ENCODE results near the gene GULP1. TPM values are rescaled to one million over a fixed set of nuclear protein-coding genes. Genes with fewer than 3 reads are reported as not detected.
A peak's percentile ranks its signal among the peaks of the same experiment; 100 is the strongest.

GULP1 gene
- total RNA-seq, 1 experiment from 2014 or later = 86.8 TPM

DNA sequence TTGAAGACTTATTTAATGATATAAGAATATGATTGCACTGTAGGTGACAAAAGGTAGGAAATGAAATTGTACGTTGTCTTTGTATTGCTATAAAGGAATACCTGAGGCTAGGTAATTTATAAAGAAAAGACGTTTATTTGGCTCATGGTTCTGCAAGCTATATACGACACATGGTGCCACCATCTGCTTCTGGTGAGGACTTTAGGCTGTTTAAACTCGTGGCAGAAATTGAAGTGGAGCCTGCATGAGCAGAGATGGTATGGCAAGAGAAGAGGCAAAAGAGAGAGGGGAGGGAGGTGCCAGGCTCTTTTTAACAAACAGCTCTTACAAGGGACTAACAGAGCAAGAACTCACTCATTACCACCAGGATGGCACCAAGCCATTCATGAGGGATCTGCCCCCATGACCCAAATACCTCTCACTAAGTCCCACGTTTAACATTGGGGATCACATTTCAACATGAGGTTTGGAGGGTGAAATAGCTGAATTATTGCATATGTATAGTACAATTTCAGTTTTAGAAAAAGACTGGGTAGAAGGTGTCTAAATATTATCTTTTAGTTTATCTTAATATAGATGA is 86.8 kb downstream of the GULP1 start:
- CTCF ChIA-PET = no interaction called here
- H3K4me1 Mint-ChIP-seq (ENCODE audit: low read depth, unreplicated experiment) = peaks cover 53% of the 10 kb centered on the region
- intact Hi-C loops (cut with micrococcal nuclease; ENCODE audit: unreplicated experiment) = no loop called here
- BruUV-seq (replicated peaks) = no TSS peak
- peak overlapping the region; percentile 34 for H3K27ac Mint-ChIP-seq (ENCODE audit: unreplicated experiment)
- H3K36me3 Mint-ChIP-seq (ENCODE audit: insufficient read depth, unreplicated experiment) = peaks cover 25% of the 10 kb centered on the region
- no peaks in the 10 kb centered on the region for H3K27me3 Mint-ChIP-seq (ENCODE audit: unreplicated experiment)
- DNase-seq = no peak
- no peaks in the 10 kb centered on the region for H3K9me3 Mint-ChIP-seq (ENCODE audit: low read depth, unreplicated experiment)
- TF ChIP-seq, protein P1, sequence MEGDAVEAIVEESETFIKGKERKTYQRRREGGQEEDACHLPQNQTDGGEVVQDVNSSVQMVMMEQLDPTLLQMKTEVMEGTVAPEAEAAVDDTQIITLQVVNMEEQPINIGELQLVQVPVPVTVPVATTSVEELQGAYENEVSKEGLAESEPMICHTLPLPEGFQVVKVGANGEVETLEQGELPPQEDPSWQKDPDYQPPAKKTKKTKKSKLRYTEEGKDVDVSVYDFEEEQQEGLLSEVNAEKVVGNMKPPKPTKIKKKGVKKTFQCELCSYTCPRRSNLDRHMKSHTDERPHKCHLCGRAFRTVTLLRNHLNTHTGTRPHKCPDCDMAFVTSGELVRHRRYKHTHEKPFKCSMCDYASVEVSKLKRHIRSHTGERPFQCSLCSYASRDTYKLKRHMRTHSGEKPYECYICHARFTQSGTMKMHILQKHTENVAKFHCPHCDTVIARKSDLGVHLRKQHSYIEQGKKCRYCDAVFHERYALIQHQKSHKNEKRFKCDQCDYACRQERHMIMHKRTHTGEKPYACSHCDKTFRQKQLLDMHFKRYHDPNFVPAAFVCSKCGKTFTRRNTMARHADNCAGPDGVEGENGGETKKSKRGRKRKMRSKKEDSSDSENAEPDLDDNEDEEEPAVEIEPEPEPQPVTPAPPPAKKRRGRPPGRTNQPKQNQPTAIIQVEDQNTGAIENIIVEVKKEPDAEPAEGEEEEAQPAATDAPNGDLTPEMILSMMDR (IDR thresholded peaks at IDR 0.05; ENCODE audit: unreplicated experiment) = no peak
- H3K4me3 Mint-ChIP-seq (ENCODE audit: low read depth, unreplicated experiment) = no peak overlapping the region

DNA sequence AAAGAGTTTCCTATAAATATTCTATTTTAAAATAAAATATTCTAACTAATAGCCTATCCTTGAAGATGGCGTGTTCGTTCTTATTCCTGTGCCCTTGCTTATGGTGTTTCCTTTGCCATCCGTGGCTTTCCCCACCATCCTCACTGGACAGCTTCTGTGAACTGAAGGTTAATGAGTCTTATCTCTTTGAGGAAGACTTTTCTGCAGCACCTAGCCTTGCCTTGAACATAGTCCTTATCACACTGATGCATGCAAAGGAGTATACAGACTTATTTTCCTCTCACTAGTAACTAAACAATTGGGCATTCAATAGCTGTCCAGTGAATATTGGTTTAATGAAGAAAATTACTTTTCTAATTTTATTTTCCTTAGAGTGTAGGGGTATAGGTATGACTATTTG is 88.1 kb downstream of the GULP1 start:
- peaks cover 2% of the 10 kb centered on the region for H3K9me3 Mint-ChIP-seq (ENCODE audit: low read depth, unreplicated experiment)

DNA sequence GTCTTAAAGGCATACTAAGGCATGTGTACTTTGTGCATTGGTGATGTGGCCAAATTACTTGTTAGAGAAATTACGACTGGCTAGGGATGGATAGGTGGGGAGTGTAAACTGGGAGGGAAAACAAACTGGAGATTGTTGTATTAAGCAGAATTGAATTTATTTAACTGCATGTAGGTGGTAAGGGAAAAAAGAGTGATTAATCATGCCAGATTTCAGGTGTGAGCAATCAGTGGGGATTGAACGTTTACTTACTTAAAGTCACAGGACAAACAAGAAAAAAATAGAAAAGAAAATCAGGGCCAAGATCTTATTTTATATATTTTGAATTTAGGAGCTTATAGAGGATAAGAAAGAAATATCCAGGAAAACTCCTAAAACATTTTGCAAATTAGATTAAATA is 88.6 kb downstream of the GULP1 start:
- BruUV-seq (replicated peaks) = no TSS peak
- Mint-ChIP-seq H3K27ac (ENCODE audit: unreplicated experiment) (peak overlapping the region; percentile 87), H3K36me3 (ENCODE audit: insufficient read depth, unreplicated experiment) (peaks cover 40% of the 10 kb centered on the region), H3K9me3 (ENCODE audit: low read depth, unreplicated experiment) (peaks cover 2% of the 10 kb centered on the region), H3K4me3 (ENCODE audit: low read depth, unreplicated experiment) (peak overlapping the region; percentile 27), H3K4me1 (ENCODE audit: low read depth, unreplicated experiment) (peaks cover 47% of the 10 kb centered on the region), H3K27me3 (ENCODE audit: unreplicated experiment) (no peaks in the 10 kb centered on the region)
- intact Hi-C loops (cut with micrococcal nuclease; ENCODE audit: unreplicated experiment) = loop anchor here (5.0 kb wide), 2 partner anchors 37 to 132 kb away; no protein-coding TSS in a partner anchor
- no peak for DNase-seq
- CTCF ChIA-PET = no interaction called here
- TF ChIP-seq, protein P1 (IDR thresholded peaks at IDR 0.05; ENCODE audit: unreplicated experiment) = no peak

More for the DNA sequence above, 88.1 kb downstream of the GULP1 start:
- TF ChIP-seq, protein P1 (IDR thresholded peaks at IDR 0.05; ENCODE audit: unreplicated experiment) = no peak
- peaks cover 34% of the 10 kb centered on the region for H3K36me3 Mint-ChIP-seq (ENCODE audit: insufficient read depth, unreplicated experiment)
- peak overlapping the region; percentile 87 for H3K27ac Mint-ChIP-seq (ENCODE audit: unreplicated experiment)
- H3K4me1 Mint-ChIP-seq (ENCODE audit: low read depth, unreplicated experiment) = peaks cover 52% of the 10 kb centered on the region
- intact Hi-C loops (cut with micrococcal nuclease; ENCODE audit: unreplicated experiment) = loop anchor here (5.0 kb wide), 2 partner anchors 38 to 133 kb away; no protein-coding TSS in a partner anchor
- DNase-seq = no peak
- no TSS peak for BruUV-seq (replicated peaks)
- CTCF ChIA-PET = no interaction called here
- H3K27me3 Mint-ChIP-seq (ENCODE audit: unreplicated experiment) = no peaks in the 10 kb centered on the region
- H3K4me3 Mint-ChIP-seq (ENCODE audit: low read depth, unreplicated experiment) = peak overlapping the region; percentile 27

DNA sequence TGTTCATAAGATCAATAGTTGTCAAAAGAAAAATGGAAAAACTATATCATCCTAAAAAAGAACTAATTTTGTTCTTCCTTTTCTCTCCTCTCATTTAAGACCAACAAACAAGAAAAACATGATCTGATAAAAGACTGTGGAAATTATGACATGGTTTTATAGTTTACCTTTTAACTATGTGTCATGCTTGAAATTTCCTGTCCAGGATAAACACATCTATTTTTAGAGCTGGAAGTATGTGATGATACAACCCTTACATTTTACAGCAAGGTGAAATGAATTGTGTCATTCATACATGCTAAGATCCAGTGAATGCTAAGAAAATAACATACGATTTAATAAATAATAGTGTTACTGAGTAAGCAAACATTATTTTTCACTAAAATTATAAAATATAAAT is 89.9 kb downstream of the GULP1 start:
- Mint-ChIP-seq H3K27me3 (ENCODE audit: unreplicated experiment) (no peaks in the 10 kb centered on the region), H3K36me3 (ENCODE audit: insufficient read depth, unreplicated experiment) (peaks cover 48% of the 10 kb centered on the region), H3K27ac (ENCODE audit: unreplicated experiment) (peak overlapping the region; percentile 87), H3K9me3 (ENCODE audit: low read depth, unreplicated experiment) (peaks cover 9% of the 10 kb centered on the region), H3K4me1 (ENCODE audit: low read depth, unreplicated experiment) (peaks cover 46% of the 10 kb centered on the region), H3K4me3 (ENCODE audit: low read depth, unreplicated experiment) (peak overlapping the region; percentile 60)
- CTCF ChIA-PET = interaction anchor here (0.6 to 1.6 kb wide), 3 partner anchors 9 to 944 kb away, joined by 4 to 5 read pairs (median 5); partner anchors contain the start of gene GULP1
- TF ChIP-seq, protein P1 (IDR thresholded peaks at IDR 0.05; ENCODE audit: unreplicated experiment) = no peak
- intact Hi-C loops (cut with micrococcal nuclease; ENCODE audit: unreplicated experiment) = loop anchor here (2.0 to 5.0 kb wide), 4 partner anchors 36 to 693 kb away; no protein-coding TSS in a partner anchor
- BruUV-seq (replicated peaks) = no TSS peak
- DNase-seq = no peak
